A549 (cell line): ENCODE data around the gene SLC22A23. TPM values are rescaled to one million over a fixed set of nuclear protein-coding genes. Genes with fewer than 3 reads are reported as not detected.

Experiments used
- ATAC-seq, 2 experiments: fragments of 200-7000 bp in 1 of 2; fragments of >200 bp in 1 of 2; cut with Nextera tagmentation in 1 of 2; cut with Tn5 transposase in 1 of 2; 3 replicates each; pipeline versions ENCODE4 v1.8.0 to v1.9.1; 2018 to 2020; ENCODE audit warnings: mild to moderate bottlenecking in 1 of 2, moderate library complexity in 1 of 2
- CTCF ChIA-PET: fragments of 300-600 bp; sonication (Branson Sonifier 250); formaldehyde crosslinking; extraction: SDS; loops from one replicate; lab custom pipeline; 2021; ENCODE audit warnings: antibody characterized with exemption, inconsistent platforms; lab: Yijun Ruan, JAX
- POLR2A ChIA-PET: fragments of 350-600 bp; formaldehyde crosslinking; extraction: SDS; loops from one replicate; lab custom pipeline; 2021; ENCODE audit warnings: antibody characterized with exemption, inconsistent platforms; lab: Yijun Ruan, JAX
- DNase-seq, 2 experiments: peaks; one replicate each; pipeline versions ENCODE4 v3.0.0 to v3.0.0-alpha.2; 2011 to 2016; ENCODE audit warnings: low read depth in 1 of 2, low spot score in 1 of 2
- FAIRE-seq: peaks from 2 replicates; lab custom pipeline; 2011; peaks lifted over from hg19 to GRCh38; lab: Jason Lieb, UNC
- H3K27ac ChIP-seq, 2 experiments: fragments of >200 bp; sonication (Bioruptor Twin); formaldehyde crosslinking; 3 replicates each; pipeline ENCODE4 v1.5.1; 2016 to 2017
- H3K4me1 ChIP-seq: fragments of >200 bp; sonication (Bioruptor Twin); formaldehyde crosslinking; 3 replicates; pipeline ENCODE4 v1.6.1; 2016
- H3K4me2 ChIP-seq: fragments of >200 bp; sonication (Bioruptor Twin); formaldehyde crosslinking; 3 replicates; pipeline ENCODE4 v1.6.1; 2016
- H3K4me3 ChIP-seq: fragments of >200 bp; sonication (Bioruptor Twin); formaldehyde crosslinking; 3 replicates; pipeline ENCODE4 v1.5.1; 2016
- H3K9me3 ChIP-seq: fragments of >200 bp; sonication (Bioruptor Twin); formaldehyde crosslinking; 3 replicates; pipeline ENCODE4 v1.6.1; 2016
- EHF ChIP-seq: fragments of 250-450 bp; sonication (Bioruptor Pico); IDR thresholded peaks from 2 replicates; pipeline ENCODE4 v1.5.0; 2020; ENCODE audit warnings: mild to moderate bottlenecking
- HOXA7 ChIP-seq: fragments of 250-450 bp; sonication (Bioruptor Pico); IDR thresholded peaks from 2 replicates; pipeline ENCODE4 v1.5.0; 2020; ENCODE audit warnings: mild to moderate bottlenecking, moderate library complexity
- JUNB ChIP-seq: fragments of >200 bp; sonication (Bioruptor Twin); formaldehyde crosslinking; IDR thresholded peaks from 2 replicates; pipeline ENCODE4 v1.6.1; 2016
- MAFK ChIP-seq: fragments of 450-650 bp; IDR thresholded peaks from 2 replicates; pipeline ENCODE4 v1.6.1; 2014; ENCODE audit not compliant: partially characterized antibody
- MAZ ChIP-seq: fragments of 150-350 bp; IDR thresholded peaks from 2 replicates; pipeline ENCODE4 v1.6.1; 2014; ENCODE audit warnings: antibody characterized with exemption, low read depth, low read length, borderline replicate concordance
- MYC ChIP-seq: IDR thresholded peaks from 2 replicates; pipeline ENCODE4 v1.6.1; 2012; ENCODE audit warnings: mild to moderate bottlenecking, inconsistent platforms, low read length, improper control_type of control experiment, borderline replicate concordance
- NPAS2 ChIP-seq: fragments of 250-450 bp; sonication (Bioruptor Pico); IDR thresholded peaks from 2 replicates; pipeline ENCODE4 v1.8.0; 2022; ENCODE audit warnings: mild to moderate bottlenecking, moderate library complexity, borderline replicate concordance
- PHF8 ChIP-seq: fragments of 200-600 bp; sonication (generic); IDR thresholded peaks from 2 replicates; pipeline ENCODE4 v1.6.1; 2016; ENCODE audit warnings: low read depth, mild to moderate bottlenecking, antibody characterized with exemption, moderate library complexity, borderline replicate concordance
- POLR2AphosphoS2 ChIP-seq: conservative IDR thresholded peaks from 2 replicates; pipeline ENCODE4 v1.6.1; 2012; ENCODE audit warnings: low read length, improper control_type of control experiment, inconsistent platforms
- RFX5 ChIP-seq: fragments of 450-650 bp; IDR thresholded peaks from 2 replicates; pipeline ENCODE4 v1.7.1; 2014; ENCODE audit warnings: antibody characterized with exemption, mild to moderate bottlenecking, moderate library complexity
- RNF2 ChIP-seq: fragments of 200-600 bp; sonication (generic); IDR thresholded peaks from 2 replicates; pipeline ENCODE4 v1.6.1; 2016; ENCODE audit warnings: low read depth, mild to moderate bottlenecking, antibody characterized with exemption, moderate library complexity, borderline replicate concordance
- TFCP2L1 ChIP-seq: fragments of 250-450 bp; sonication (Bioruptor Pico); IDR thresholded peaks from 2 replicates; pipeline ENCODE4 v1.5.0; 2021; ENCODE audit warnings: mild to moderate bottlenecking
- ZC3H11A ChIP-seq: fragments of 450-650 bp; IDR thresholded peaks from 2 replicates; pipeline ENCODE4 v1.6.1; 2014; ENCODE audit warnings: antibody characterized with exemption, mild to moderate bottlenecking
- ZSCAN20 ChIP-seq: fragments of 250-450 bp; sonication (Bioruptor Pico); IDR thresholded peaks from 2 replicates; pipeline ENCODE4 v1.8.0; 2022; ENCODE audit warnings: mild to moderate bottlenecking, moderate library complexity
- WGBS: methylation state at CpG from one replicate; pipeline ENCODE4 v1.1.6; 2017; ENCODE audit errors: missing lambda C conversion rate; 5-methylcytosine and 5-hydroxymethylcytosine counted together
- polyA plus RNA-seq, 4 experiments: library from polyadenylated mRNA; depleted of rRNA in 3 of 4; stranded (reverse); fragments of >200 nt; fragmentation: RNase III in 1 of 4; extraction: RNeasy Plus Mini Kit Qiagen cat#74134 plus additional on column Dnase treatment in 1 of 4; gene quantifications; 2 replicates in 3 of 4; 3 replicates in 1 of 4; pipeline ENCODE4 v1.2.3, GENCODE V29; 2011 to 2017
- TF ChIP-seq, protein P1 (sequence below): IDR thresholded peaks from 2 replicates; pipeline ENCODE4 v1.6.1; 2012
- TF ChIP-seq, protein P2 (sequence below): IDR thresholded peaks from 2 replicates; pipeline ENCODE4 v1.6.1; 2012
- TF ChIP-seq, protein P3 (sequence below): fragments of >200 bp; sonication (Bioruptor Twin); formaldehyde crosslinking; IDR thresholded peaks from 2 replicates; pipeline ENCODE4 v1.6.1; 2016
- TF ChIP-seq, protein P4 (sequence below): IDR thresholded peaks from 2 replicates; pipeline ENCODE4 v1.6.1; 2012; ENCODE audit warnings: low read depth, borderline replicate concordance

SLC22A23 gene
- polyA plus RNA-seq, 2 of the 4 experiments (the other 2 are of a cell fraction), result 4.4 to 6.2 TPM

DNA sequence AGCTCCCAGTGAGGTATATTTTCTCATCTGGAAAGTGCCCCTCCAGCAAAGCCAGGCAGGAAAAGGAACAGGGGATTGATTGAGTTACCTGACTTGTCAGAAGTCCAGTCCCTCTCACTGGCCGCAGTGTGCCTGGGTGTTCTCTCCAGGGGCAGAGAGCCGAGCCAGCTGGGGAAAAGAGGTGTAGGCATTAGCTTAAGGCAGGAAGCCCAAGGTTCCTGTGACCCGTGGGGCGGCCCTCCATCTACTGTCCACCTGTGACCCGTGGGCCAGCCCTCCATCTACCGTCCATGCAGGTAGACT, 195.4 kb downstream of the SLC22A23 start:
- no peak for ATAC-seq
- H3K4me1 ChIP-seq, result peaks cover 11% of the 10 kb centered on the region
- no peak overlapping the region for H3K27ac ChIP-seq
- FAIRE-seq, result no peak
- ChIA-PET CTCF (interaction anchor here (2.6 kb wide), 1 partner anchor 10 kb away, joined by 10 read pairs; no protein-coding TSS in a partner anchor), POLR2A (no interaction called here)
- TF ChIP-seq NPAS2 (CRISPR knock-in tag) (no peak), EHF (CRISPR knock-in tag) (no peak), RFX5 (no peak), JUNB (no peak)
- TF ChIP-seq, protein P1, sequence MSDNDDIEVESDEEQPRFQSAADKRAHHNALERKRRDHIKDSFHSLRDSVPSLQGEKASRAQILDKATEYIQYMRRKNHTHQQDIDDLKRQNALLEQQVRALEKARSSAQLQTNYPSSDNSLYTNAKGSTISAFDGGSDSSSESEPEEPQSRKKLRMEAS, result no peak
- 67% methylated on average over 6 of the region's 6 CpGs for WGBS
- no peak overlapping the region for H3K4me3 ChIP-seq
- no peaks in the 10 kb centered on the region for H3K9me3 ChIP-seq
- H3K4me2 ChIP-seq, result no peak overlapping the region
- DNase-seq, result no peak

DNA sequence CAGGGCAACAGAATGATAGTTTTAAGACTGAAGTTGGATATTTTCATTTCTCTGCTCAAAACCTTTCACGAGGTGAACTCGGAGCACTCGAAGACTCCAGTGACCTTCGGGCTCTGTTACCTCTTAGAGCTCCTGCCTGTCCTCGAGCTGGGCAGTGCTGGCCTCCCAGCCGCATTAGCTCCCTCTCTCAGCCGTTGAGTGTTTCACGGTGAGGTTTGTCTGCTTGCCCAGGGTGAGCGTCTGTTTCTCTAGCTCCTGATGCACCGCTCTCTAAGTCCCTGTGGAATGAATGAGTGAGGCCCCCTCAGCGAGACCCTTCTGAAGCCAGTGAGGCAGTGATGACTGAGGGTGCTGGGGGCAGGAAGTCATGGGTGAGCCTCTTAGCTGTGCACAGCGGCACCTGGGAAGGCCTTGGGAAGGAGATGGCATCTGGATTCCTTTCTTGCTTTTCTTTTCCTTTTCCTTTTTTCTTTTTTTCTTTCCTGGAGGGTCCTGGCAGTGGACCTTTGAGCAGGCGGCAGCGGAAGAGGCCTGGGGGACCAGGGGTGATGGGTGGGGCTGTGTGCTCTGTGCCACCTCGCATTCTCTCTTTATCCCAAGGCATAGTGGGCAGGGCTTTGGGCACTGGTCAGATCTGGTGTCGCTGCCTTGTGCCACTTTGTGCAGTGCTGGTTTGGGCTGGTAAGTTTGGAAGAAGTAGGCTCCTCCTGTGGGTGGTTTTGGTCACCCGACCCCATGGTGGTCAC, 195.9 kb downstream of the SLC22A23 start:
- FAIRE-seq (no peak), ATAC-seq (no peak), DNase-seq (no peak)
- H3K9me3 ChIP-seq, result no peaks in the 10 kb centered on the region
- no peak overlapping the region for H3K27ac ChIP-seq
- H3K4me3 ChIP-seq, result no peak overlapping the region
- ChIA-PET CTCF (interaction anchor here (1.4 to 2.6 kb wide), 2 partner anchors 9 to 19 kb away, joined by 3 to 10 read pairs; no protein-coding TSS in a partner anchor), POLR2A (interaction anchor here (2.5 kb wide), 1 partner anchor 11 kb away, joined by 10 read pairs; no protein-coding TSS in a partner anchor)
- H3K4me2 ChIP-seq, result peak overlapping the region; percentile 88
- peaks cover 11% of the 10 kb centered on the region for H3K4me1 ChIP-seq
- TF ChIP-seq MAFK (no peak), MYC (no peak), MAZ (no peak), HOXA7 (no peak), PHF8 (no peak), ZSCAN20 (CRISPR knock-in tag) (no peak)
- TF ChIP-seq, protein P2, sequence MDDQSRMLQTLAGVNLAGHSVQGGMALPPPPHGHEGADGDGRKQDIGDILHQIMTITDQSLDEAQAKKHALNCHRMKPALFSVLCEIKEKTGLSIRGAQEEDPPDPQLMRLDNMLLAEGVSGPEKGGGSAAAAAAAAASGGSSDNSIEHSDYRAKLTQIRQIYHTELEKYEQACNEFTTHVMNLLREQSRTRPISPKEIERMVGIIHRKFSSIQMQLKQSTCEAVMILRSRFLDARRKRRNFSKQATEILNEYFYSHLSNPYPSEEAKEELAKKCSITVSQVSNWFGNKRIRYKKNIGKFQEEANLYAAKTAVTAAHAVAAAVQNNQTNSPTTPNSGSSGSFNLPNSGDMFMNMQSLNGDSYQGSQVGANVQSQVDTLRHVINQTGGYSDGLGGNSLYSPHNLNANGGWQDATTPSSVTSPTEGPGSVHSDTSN, result no peak
- TF ChIP-seq, protein P3, sequence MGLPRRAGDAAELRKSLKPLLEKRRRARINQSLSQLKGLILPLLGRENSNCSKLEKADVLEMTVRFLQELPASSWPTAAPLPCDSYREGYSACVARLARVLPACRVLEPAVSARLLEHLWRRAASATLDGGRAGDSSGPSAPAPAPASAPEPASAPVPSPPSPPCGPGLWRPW, result no peak
- 85% methylated on average over 17 of the region's 17 CpGs for WGBS

DNA sequence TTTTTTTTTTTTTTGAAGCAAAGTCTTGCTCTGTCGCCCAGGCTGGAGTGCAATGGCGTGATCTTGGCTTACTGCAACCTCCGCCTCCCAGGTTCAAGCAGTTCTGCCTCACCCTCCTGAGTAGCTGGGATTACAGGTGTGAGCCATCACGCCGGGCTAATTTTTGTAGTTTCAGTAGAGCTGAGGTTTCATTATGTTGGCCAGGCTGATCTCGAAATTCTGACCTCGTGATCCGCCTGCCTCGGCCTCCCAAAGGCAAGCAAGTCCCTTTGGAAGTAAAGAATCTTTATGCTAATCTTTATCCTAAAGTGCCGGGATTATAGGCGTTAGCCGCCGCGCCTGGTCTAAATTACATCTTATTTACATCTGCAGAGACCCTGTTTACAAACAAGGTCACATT, 196.6 kb downstream of the SLC22A23 start:
- Histone ChIP-seq H3K4me3 (no peak overlapping the region; the same call in 1 of the 3 replicates), H3K4me2 (peak overlapping the region; percentile 88), H3K9me3 (no peaks in the 10 kb centered on the region), H3K27ac (no peak overlapping the region), H3K4me1 (peaks cover 11% of the 10 kb centered on the region)
- POLR2A ChIA-PET, result interaction anchor here (2.5 kb wide), 1 partner anchor 12 kb away, joined by 10 read pairs; no protein-coding TSS in a partner anchor
- FAIRE-seq, result no peak
- TF ChIP-seq EHF (CRISPR knock-in tag) (no peak), RNF2 (no peak), TFCP2L1 (CRISPR knock-in tag) (no peak), ZC3H11A (no peak), POLR2AphosphoS2 (no peak)
- TF ChIP-seq, protein P4, sequence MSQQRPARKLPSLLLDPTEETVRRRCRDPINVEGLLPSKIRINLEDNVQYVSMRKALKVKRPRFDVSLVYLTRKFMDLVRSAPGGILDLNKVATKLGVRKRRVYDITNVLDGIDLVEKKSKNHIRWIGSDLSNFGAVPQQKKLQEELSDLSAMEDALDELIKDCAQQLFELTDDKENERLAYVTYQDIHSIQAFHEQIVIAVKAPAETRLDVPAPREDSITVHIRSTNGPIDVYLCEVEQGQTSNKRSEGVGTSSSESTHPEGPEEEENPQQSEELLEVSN, result no peak
- ATAC-seq, result no peak
- DNase-seq, result no peak
- 91% methylated on average over 12 of the region's 14 CpGs for WGBS
- CTCF ChIA-PET, result interaction anchor here (1.4 to 1.8 kb wide), 2 partner anchors 20 to 134 kb away, joined by 3 to 5 read pairs; no protein-coding TSS in a partner anchor
